AG04449 (cell line): ENCODE measurements around the gene CFAP300.

Experiments
- CTCF ChIA-PET: fragments of 350-600 bp; formaldehyde crosslinking; extraction: SDS; loops from one replicate; lab custom pipeline; 2021; ENCODE audit warnings: antibody characterized with exemption; lab: Yijun Ruan, JAX
- POLR2A ChIA-PET: fragments of 400-600, 350-600 bp; formaldehyde crosslinking; extraction: SDS; loops from one replicate; lab custom pipeline; 2020; ENCODE audit warnings: antibody characterized with exemption, inconsistent platforms; lab: Yijun Ruan, JAX
- DNase-seq: peaks from one replicate; pipeline ENCODE4 v3.0.0-alpha.2; 2010; ENCODE audit warnings: low read depth, low spot score
- H3K4me3 ChIP-seq: 2 replicates; pipeline ENCODE4 v1.5.1; 2011; ENCODE audit warnings: low read depth, mild to moderate bottlenecking, control low read depth, low read length
- CTCF ChIP-seq: IDR thresholded peaks from one replicate; pipeline ENCODE4 v1.5.1; 2011; ENCODE audit warnings: mild to moderate bottlenecking, moderate library complexity, low read length, control low read depth, inconsistent platforms; ENCODE audit not compliant: insufficient read depth; ENCODE audit errors: missing control alignments

Gene CFAP300

DNA sequence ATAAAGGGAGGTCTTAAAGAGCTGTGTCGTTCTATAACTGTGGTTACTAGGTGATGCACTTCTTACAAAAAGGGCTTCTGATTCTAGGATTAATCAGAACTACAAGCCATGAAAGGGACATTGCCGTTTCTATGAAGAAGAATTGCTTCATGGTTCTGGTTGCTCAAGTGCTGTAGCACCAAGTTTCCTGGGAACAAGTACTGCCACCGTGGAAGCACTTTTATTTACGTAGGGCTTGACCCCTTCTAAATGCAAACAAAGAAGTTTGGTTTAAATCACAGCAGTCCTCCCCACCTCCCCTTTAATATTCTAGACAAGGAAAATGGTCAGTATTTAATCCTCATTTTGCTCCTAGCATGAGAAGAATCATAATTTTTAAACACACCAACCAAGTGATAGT, 72.8 kb downstream of the CFAP300 start:
- TF ChIP-seq CTCF, result no peak
- no peak overlapping the region for H3K4me3 ChIP-seq
- DNase-seq, result no peak
- ChIA-PET CTCF (interaction anchor here (1.0 to 1.3 kb wide), 2 partner anchors 24 to 258 kb away, joined by 3 read pairs; no protein-coding TSS in a partner anchor), POLR2A (no interaction called here)

GRCh38 chr11:102120437-102120973, 73.3 kb downstream of the CFAP300 start:
- no peak for DNase-seq
- CTCF ChIA-PET, result interaction anchor here (1.0 to 1.3 kb wide), 2 partner anchors 24 to 258 kb away, joined by 3 read pairs; no protein-coding TSS in a partner anchor
- no peak for TF ChIP-seq CTCF
- H3K4me3 ChIP-seq, result no peak overlapping the region; the same call in 1 of the 2 replicates
- POLR2A ChIA-PET, result interaction anchor here (0.7 kb wide), 1 partner anchor 257 kb away, joined by 3 read pairs; no protein-coding TSS in a partner anchor

- H3K4me3 ChIP-seq, result no peak overlapping the region
- no peak for DNase-seq
- CTCF ChIA-PET, result interaction anchor here (1.3 kb wide), 1 partner anchor 259 kb away, joined by 3 read pairs; no protein-coding TSS in a partner anchor
- POLR2A ChIA-PET, result interaction anchor here (0.7 kb wide), 1 partner anchor 258 kb away, joined by 3 read pairs; no protein-coding TSS in a partner anchor
- no peak for TF ChIP-seq CTCF
Observed at GRCh38 chr11:102121329-102121728, 74.1 kb downstream of the CFAP300 start.
